GM12878 (cell line): ENCODE results near the gene PRRG3.

ENCODE experiments used
- SIN3A ChIP-seq: IDR thresholded peaks from 2 replicates; pipeline ENCODE4 v1.6.1; 2012; ENCODE audit warnings: low read depth, low read length, improper control_type of control experiment
- TF ChIP-seq, protein P1 (sequence below), 3 experiments: IDR thresholded peaks in 2 of 3; conservative IDR thresholded peaks in 1 of 3; 2 replicates each; pipeline ENCODE4 v1.5.1; 2011; ENCODE audit warnings: low read depth in 3 of 3, low read length in 3 of 3, mild to moderate bottlenecking in 3 of 3, control low read depth in 2 of 3, moderate library complexity in 2 of 3, inconsistent platforms in 1 of 3, mixed read lengths in 1 of 3; ENCODE audit not compliant: control insufficient read depth in 2 of 3, insufficient read depth in 1 of 3; ENCODE audit errors: extremely low read depth in 1 of 3

DNA sequence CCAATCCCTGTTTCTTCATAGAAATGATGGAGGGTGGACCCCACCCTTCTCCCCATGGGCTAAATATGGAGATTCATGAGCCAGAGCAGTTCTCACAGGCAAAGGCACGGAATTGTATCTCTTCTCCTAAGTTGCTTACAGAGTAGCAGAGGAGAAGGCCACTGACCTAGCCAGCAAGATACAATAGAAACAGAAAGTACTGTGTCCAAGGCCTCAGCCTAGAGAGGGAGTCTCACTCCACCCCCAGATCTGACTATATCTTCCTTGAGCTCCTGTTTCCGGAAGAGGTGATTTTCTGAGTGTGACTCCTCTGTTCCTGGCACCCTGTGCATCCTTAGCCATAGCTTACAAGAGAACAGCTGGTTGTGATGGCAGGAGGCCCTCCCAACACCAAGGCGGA is 20.5 kb downstream of the PRRG3 start, which contains the start of gene FATE1:
- no peak for TF ChIP-seq SIN3A
- TF ChIP-seq, protein P1, sequence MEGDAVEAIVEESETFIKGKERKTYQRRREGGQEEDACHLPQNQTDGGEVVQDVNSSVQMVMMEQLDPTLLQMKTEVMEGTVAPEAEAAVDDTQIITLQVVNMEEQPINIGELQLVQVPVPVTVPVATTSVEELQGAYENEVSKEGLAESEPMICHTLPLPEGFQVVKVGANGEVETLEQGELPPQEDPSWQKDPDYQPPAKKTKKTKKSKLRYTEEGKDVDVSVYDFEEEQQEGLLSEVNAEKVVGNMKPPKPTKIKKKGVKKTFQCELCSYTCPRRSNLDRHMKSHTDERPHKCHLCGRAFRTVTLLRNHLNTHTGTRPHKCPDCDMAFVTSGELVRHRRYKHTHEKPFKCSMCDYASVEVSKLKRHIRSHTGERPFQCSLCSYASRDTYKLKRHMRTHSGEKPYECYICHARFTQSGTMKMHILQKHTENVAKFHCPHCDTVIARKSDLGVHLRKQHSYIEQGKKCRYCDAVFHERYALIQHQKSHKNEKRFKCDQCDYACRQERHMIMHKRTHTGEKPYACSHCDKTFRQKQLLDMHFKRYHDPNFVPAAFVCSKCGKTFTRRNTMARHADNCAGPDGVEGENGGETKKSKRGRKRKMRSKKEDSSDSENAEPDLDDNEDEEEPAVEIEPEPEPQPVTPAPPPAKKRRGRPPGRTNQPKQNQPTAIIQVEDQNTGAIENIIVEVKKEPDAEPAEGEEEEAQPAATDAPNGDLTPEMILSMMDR (IDR thresholded peaks at IDR 0.05 in 2 of 3, conservative IDR thresholded peaks at IDR 0.05 in 1 of 3; ENCODE audit: control insufficient read depth in 2 of 3, extremely low read depth in 1 of 3, insufficient read depth in 1 of 3, low read depth in 3 of 3, low read length in 3 of 3): no peak
